Trophoblast cell (in vitro differentiated cells and primary cell): ENCODE results near the gene ZNF536.

Source experiments
- DNase-seq, 2 donors: peaks; one replicate each; pipeline ENCODE4 v3.0.0-alpha.2; 2016
- H2AFZ ChIP-seq: 2 replicates; pipeline ENCODE4 v1.6.1; 2013; ENCODE audit warnings: low read length, moderate library complexity, mild to moderate bottlenecking; ENCODE audit not compliant: insufficient read depth, poor library complexity
- H2AK5ac ChIP-seq: 2 replicates; pipeline ENCODE4 v1.6.1; 2013; ENCODE audit warnings: mild to moderate bottlenecking, low read length
- H2BK120ac ChIP-seq: 2 replicates; pipeline ENCODE4 v1.6.1; 2013; ENCODE audit warnings: low read length, mild to moderate bottlenecking, moderate library complexity; ENCODE audit not compliant: insufficient read depth, poor library complexity
- H2BK12ac ChIP-seq: 2 replicates; pipeline ENCODE4 v1.6.1; 2013; ENCODE audit warnings: mild to moderate bottlenecking, low read length, moderate library complexity
- H2BK5ac ChIP-seq: 2 replicates; pipeline ENCODE4 v1.6.1; 2013; ENCODE audit warnings: low read length, low read depth, moderate library complexity, mild to moderate bottlenecking; ENCODE audit not compliant: poor library complexity
- H3K14ac ChIP-seq: 2 replicates; pipeline ENCODE4 v1.6.1; 2013; ENCODE audit warnings: mild to moderate bottlenecking, low read length
- H3K18ac ChIP-seq: 2 replicates; pipeline ENCODE4 v1.6.1; 2013; ENCODE audit warnings: mild to moderate bottlenecking, low read length
- H3K23ac ChIP-seq: 2 replicates; pipeline ENCODE4 v1.6.1; 2013; ENCODE audit warnings: low read length
- H3K27ac ChIP-seq: 2 replicates; pipeline ENCODE4 v1.5.1; 2013; ENCODE audit warnings: low read depth, mild to moderate bottlenecking, inconsistent platforms, low read length, moderate library complexity
- H3K27me3 ChIP-seq: 2 replicates; pipeline ENCODE4 v1.6.1; 2013; ENCODE audit warnings: inconsistent platforms, mild to moderate bottlenecking, low read length, moderate library complexity; ENCODE audit not compliant: insufficient read depth
- H3K36me3 ChIP-seq, 2 experiments: 1 replicate in 1 of 2; 2 replicates in 1 of 2; pipeline ENCODE4 v1.6.1; 2013; ENCODE audit warnings: low read length in 2 of 2, mild to moderate bottlenecking in 2 of 2, moderate library complexity in 1 of 2; ENCODE audit not compliant: insufficient read depth in 2 of 2, control insufficient read depth in 1 of 2
- H3K4ac ChIP-seq: 2 replicates; pipeline ENCODE4 v1.6.1; 2013; ENCODE audit warnings: low read depth, mild to moderate bottlenecking, low read length, moderate library complexity
- H3K4me1 ChIP-seq, 2 experiments: 1 replicate in 1 of 2; 2 replicates in 1 of 2; pipeline ENCODE4 v1.6.1; 2013; ENCODE audit warnings: low read length in 2 of 2, mild to moderate bottlenecking in 2 of 2, moderate library complexity in 1 of 2; ENCODE audit not compliant: insufficient read depth in 2 of 2, control insufficient read depth in 1 of 2
- H3K4me2 ChIP-seq: 2 replicates; pipeline ENCODE4 v1.6.1; 2013; ENCODE audit warnings: inconsistent platforms, mild to moderate bottlenecking, low read length, moderate library complexity
- H3K4me3 ChIP-seq: 2 replicates; pipeline ENCODE4 v1.5.1; 2013; ENCODE audit warnings: mild to moderate bottlenecking, low read depth, low read length, inconsistent platforms
- H3K79me1 ChIP-seq: one replicate; pipeline ENCODE4 v1.6.1; 2013; ENCODE audit warnings: low read length
- H3K79me2 ChIP-seq: 2 replicates; pipeline ENCODE4 v1.6.1; 2013; ENCODE audit warnings: low read length, mild to moderate bottlenecking; ENCODE audit not compliant: control insufficient read depth, insufficient read depth, poor library complexity
- H3K9ac ChIP-seq: 2 replicates; pipeline ENCODE4 v1.6.1; 2013; ENCODE audit warnings: mild to moderate bottlenecking, low read length
- H3K9me3 ChIP-seq: 2 replicates; pipeline ENCODE4 v1.6.1; 2013; ENCODE audit warnings: low read depth, mild to moderate bottlenecking, control low read depth, inconsistent platforms, low read length; ENCODE audit not compliant: insufficient read depth
- H4K12ac ChIP-seq: 2 replicates; pipeline ENCODE4 v1.6.1; 2013; ENCODE audit warnings: low read depth, mild to moderate bottlenecking, low read length, moderate library complexity
- H4K8ac ChIP-seq: 2 replicates; pipeline ENCODE4 v1.6.1; 2013; ENCODE audit warnings: low read depth, mild to moderate bottlenecking, low read length, moderate library complexity
- H4K91ac ChIP-seq: one replicate; pipeline ENCODE4 v1.6.1; 2013; ENCODE audit warnings: low read depth, mild to moderate bottlenecking, low read length, moderate library complexity
- WGBS: extraction: QIAGEN DNeasy Blood & Tissue Kit; methylation state at CpG from one replicate; pipeline ENCODE4 v1.1.7; 2013; ENCODE audit warnings: missing lambda C conversion rate; ENCODE audit not compliant: insufficient read length, insufficient coverage; ENCODE audit errors: extremely low coverage; 5-methylcytosine and 5-hydroxymethylcytosine counted together

Gene ZNF536

DNA sequence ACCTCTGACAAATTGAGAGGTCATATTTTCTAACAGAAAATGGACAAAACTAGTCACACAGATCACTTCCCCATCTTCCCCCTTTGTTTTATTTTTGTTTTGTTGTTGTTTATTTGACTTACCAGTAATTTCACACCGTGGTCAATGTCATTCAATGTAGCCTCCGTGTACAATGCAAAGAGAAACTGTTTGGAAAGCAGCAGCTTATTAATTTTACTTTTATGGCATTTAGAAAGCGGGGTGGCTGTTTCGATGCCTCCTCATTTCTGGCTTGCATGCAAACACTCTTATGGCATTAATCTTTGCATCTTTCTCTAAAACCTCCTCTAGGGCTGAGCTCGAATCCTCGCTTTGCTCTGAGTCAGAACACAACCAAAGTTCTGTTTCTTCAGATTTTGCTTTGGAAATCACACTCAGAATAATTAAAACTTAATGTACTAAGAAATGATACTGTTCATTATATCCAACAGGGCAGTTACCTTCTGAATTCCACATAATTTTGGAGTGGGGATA lies 77.0 kb downstream of the ZNF536 start:
- no peak overlapping the region for H2AFZ ChIP-seq
- no CpG with 5 or more reads among the region's 6 CpGs for WGBS

DNA sequence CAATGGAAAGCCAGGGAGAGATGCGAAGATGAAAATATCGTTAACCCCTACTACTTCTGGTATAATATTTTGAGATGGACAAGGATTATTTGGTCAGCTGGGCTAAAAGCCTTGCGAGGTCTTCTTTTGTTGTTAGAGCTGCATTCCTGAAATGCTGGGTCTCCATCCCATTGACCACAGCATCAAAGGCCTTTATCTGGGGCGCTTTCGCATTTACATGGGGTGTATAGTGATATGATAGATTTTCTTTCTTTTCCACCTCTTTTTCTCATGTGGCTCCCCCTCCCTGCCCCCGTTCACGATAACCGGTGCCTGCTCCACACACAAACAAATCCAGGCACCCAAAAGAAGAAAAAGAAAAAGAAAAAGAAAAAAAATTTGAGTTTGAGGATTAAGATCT lies 77.5 kb downstream of the ZNF536 start:
- WGBS: no CpG with 5 or more reads among the region's 8 CpGs
- Histone ChIP-seq H3K4ac (no peak overlapping the region), H3K9ac (no peak overlapping the region), H2BK5ac (no peak overlapping the region), H3K4me2 (no peak overlapping the region), H2AK5ac (no peak overlapping the region), H2BK120ac (no peak overlapping the region), H4K91ac (no peak overlapping the region), H3K79me2 (no peaks in the 10 kb centered on the region), H3K36me3 (no peaks in the 10 kb centered on the region), H3K23ac (no peak overlapping the region), H3K27me3 (no peaks in the 10 kb centered on the region), H3K14ac (no peak overlapping the region), H3K4me3 (no peak overlapping the region), H4K12ac (no peak overlapping the region), H4K8ac (no peak overlapping the region), H3K18ac (no peak overlapping the region), H3K79me1 (no peaks in the 10 kb centered on the region), H2BK12ac (no peak overlapping the region), H2AFZ (no peak overlapping the region), H3K9me3 (no peaks in the 10 kb centered on the region), H3K27ac (no peak overlapping the region), H3K4me1 (peaks cover 0 to 3% of the 10 kb centered on the region in 2 experiments)
- DNase-seq: no peak

More for the DNA sequence above, 77.0 kb downstream of the ZNF536 start:
- Histone ChIP-seq H3K79me2 (no peaks in the 10 kb centered on the region), H2BK5ac (no peak overlapping the region), H3K14ac (no peak overlapping the region), H3K4ac (no peak overlapping the region), H4K8ac (no peak overlapping the region), H3K23ac (no peak overlapping the region), H2BK12ac (no peak overlapping the region), H3K4me3 (no peak overlapping the region), H3K4me1 (peaks cover 0 to 3% of the 10 kb centered on the region in 2 experiments), H3K18ac (no peak overlapping the region), H3K27ac (no peak overlapping the region), H3K4me2 (no peak overlapping the region), H3K9ac (no peak overlapping the region), H3K79me1 (no peaks in the 10 kb centered on the region), H2BK120ac (no peak overlapping the region), H3K36me3 (no peaks in the 10 kb centered on the region), H4K12ac (no peak overlapping the region), H2AK5ac (no peak overlapping the region), H3K9me3 (no peaks in the 10 kb centered on the region), H4K91ac (no peak overlapping the region), H3K27me3 (no peaks in the 10 kb centered on the region)
- DNase-seq: no peak

DNA sequence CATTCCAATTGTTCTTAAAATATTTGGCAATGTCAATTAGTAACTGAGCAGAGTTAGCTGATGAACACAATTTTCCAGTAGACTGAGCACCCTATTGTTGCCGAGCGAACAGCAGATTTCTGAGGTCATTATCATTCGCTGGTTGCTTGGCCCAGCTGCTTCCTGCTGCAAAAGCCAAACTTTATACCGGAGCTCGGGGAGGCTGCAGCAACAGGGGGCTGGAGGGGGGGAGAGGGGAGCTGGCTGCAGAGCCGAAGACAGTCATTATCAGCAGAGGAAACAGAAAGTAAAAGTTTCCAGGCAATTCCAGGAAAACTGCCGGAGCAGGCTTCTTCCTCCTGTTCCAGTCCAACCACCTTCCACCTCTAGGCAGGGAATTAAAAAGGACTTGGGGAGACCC lies 77.9 kb downstream of the ZNF536 start:
- no peak overlapping the region for H2BK120ac ChIP-seq
- H2BK12ac ChIP-seq: no peak overlapping the region
- H3K79me1 ChIP-seq: no peaks in the 10 kb centered on the region
- no peaks in the 10 kb centered on the region for H3K36me3 ChIP-seq
- H3K18ac ChIP-seq: no peak overlapping the region
- no CpG with 5 or more reads among the region's 7 CpGs for WGBS
- no peak overlapping the region for H4K12ac ChIP-seq
- no peaks in the 10 kb centered on the region for H3K9me3 ChIP-seq
- peaks cover 0 to 3% of the 10 kb centered on the region in 2 experiments for H3K4me1 ChIP-seq
- DNase-seq: no peak
- no peak overlapping the region for H3K4ac ChIP-seq
- no peak overlapping the region for H3K4me3 ChIP-seq
- H3K4me2 ChIP-seq: no peak overlapping the region
- H3K79me2 ChIP-seq: no peaks in the 10 kb centered on the region
- no peak overlapping the region for H4K8ac ChIP-seq
- no peaks in the 10 kb centered on the region for H3K27me3 ChIP-seq
- no peak overlapping the region for H3K23ac ChIP-seq
- H3K27ac ChIP-seq: no peak overlapping the region
- H2AK5ac ChIP-seq: no peak overlapping the region
- no peak overlapping the region for H3K9ac ChIP-seq
- H2AFZ ChIP-seq: no peak overlapping the region
- H2BK5ac ChIP-seq: no peak overlapping the region
- no peak overlapping the region for H3K14ac ChIP-seq
- no peak overlapping the region for H4K91ac ChIP-seq

DNA sequence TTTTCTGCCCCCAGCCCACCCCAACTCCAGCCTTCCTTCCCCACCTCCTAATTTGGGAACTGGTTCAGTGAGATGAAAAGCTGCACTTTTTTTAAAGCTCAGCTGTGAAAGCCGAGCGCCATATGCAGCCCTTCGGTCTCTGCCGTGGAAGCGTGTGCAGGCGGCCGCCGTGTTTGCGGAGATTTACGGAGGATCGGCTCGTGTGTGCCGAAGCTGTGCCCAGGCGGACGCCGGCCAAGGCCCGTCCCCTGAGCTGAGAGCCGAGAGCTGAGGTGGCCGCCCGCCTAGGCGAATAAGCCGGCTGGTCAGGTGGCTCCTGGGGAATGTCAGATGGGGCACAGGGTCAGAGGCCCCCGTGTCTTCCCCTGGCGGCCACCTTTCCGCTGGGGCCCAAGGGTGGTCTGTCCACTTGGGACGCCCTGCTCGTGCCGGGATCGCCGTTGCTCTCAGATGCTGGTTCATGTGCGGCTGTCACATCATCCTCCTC lies 78.7 kb downstream of the ZNF536 start:
- peaks cover 0 to 3% of the 10 kb centered on the region in 2 experiments for H3K4me1 ChIP-seq
- H3K27me3 ChIP-seq: no peaks in the 10 kb centered on the region
- H3K14ac ChIP-seq: no peak overlapping the region
- H3K27ac ChIP-seq: no peak overlapping the region
- no peak overlapping the region for H4K91ac ChIP-seq
- no peak overlapping the region for H4K12ac ChIP-seq
- no peak overlapping the region for H3K4me2 ChIP-seq
- H3K18ac ChIP-seq: no peak overlapping the region
- H3K9ac ChIP-seq: no peak overlapping the region
- H3K4ac ChIP-seq: no peak overlapping the region
- H2BK120ac ChIP-seq: no peak overlapping the region
- H3K79me1 ChIP-seq: no peaks in the 10 kb centered on the region
- no peaks in the 10 kb centered on the region for H3K36me3 ChIP-seq
- H3K4me3 ChIP-seq: no peak overlapping the region
- H3K23ac ChIP-seq: no peak overlapping the region
- H4K8ac ChIP-seq: no peak overlapping the region
- H3K79me2 ChIP-seq: no peaks in the 10 kb centered on the region
- no CpG with 5 or more reads among the region's 31 CpGs for WGBS
- no peak overlapping the region for H2BK12ac ChIP-seq
- H2AFZ ChIP-seq: no peak overlapping the region
- DNase-seq: no peak
- H2AK5ac ChIP-seq: no peak overlapping the region
- H2BK5ac ChIP-seq: no peak overlapping the region
- no peaks in the 10 kb centered on the region for H3K9me3 ChIP-seq
